ENCODE data around the gene SLIT3.

SLIT3 gene

GRCh38 chr5:169122951-169123350 is 178.0 kb downstream of the SLIT3 start:
- Histone ChIP-seq H3K36me3 (ENCODE audit: control insufficient read depth, insufficient read depth, low read length) (no peaks in the 10 kb centered on the region), H3K27ac (no peak overlapping the region), H3K27me3 (ENCODE audit: control insufficient read depth, insufficient read depth, low read length) (no peaks in the 10 kb centered on the region), H3K9me3 (ENCODE audit: control insufficient read depth, low read length) (no peaks in the 10 kb centered on the region), H3K4me1 (peaks cover 28% of the 10 kb centered on the region), H3K9ac (no peak overlapping the region), H3K79me2 (peaks cover 10% of the 10 kb centered on the region), H2AFZ (no peak overlapping the region), H3K4me2 (ENCODE audit: low read length) (no peak overlapping the region), H3K4me3 (ENCODE audit: low read depth, low read length) (no peak overlapping the region)
- no peak for TF ChIP-seq CTCF (IDR thresholded peaks at IDR 0.05)

DNA sequence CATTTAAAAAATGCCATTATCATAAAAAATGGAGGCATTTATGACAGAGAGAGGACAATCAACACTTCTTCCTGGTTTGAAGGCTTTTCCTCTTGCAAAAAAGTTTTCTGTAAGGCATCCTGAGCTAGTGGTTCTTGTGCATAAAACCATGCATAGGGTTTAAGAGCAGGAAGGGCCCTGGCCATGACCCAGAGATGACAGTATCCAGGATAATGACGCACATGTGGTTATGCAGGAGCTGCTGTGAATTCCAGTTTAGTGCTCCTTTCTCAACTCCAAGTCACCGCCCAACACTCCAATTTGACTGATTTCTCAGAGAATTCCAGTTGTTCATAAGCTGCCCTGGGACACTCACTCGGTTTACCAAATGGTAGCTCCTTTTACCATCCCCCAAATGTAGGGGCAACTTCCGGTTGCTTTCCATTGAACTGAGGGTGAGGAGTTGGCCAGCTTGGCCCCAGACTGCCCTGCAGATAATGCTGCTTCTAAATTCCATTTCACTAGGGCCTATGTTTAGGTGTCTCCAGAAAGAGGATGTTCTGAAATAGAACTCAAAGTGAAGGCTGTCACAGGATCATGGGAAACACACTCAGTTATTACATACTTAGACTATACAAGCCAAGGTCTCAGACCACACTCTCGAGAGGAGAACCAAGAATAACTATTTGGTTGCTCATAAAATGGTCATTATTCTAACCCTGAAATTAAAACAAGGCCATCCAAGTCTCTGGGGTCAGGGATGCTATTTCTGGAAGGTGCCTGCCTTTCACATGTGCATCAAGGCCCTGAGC is 179.1 kb downstream of the SLIT3 start:
- Histone ChIP-seq H3K27me3 (ENCODE audit: control insufficient read depth, insufficient read depth, low read length) (no peaks in the 10 kb centered on the region), H3K27ac (no peak overlapping the region), H3K4me2 (ENCODE audit: low read length) (no peak overlapping the region), H3K9me3 (ENCODE audit: control insufficient read depth, low read length) (no peaks in the 10 kb centered on the region), H2AFZ (no peak overlapping the region), H3K79me2 (peaks cover 17% of the 10 kb centered on the region), H3K4me1 (peaks cover 24% of the 10 kb centered on the region), H3K9ac (no peak overlapping the region), H3K36me3 (ENCODE audit: control insufficient read depth, insufficient read depth, low read length) (no peaks in the 10 kb centered on the region), H3K4me3 (ENCODE audit: low read depth, low read length) (no peak overlapping the region)
- no peak for TF ChIP-seq CTCF (IDR thresholded peaks at IDR 0.05)

GRCh38 chr5:169119288-169120048 is 181.5 kb downstream of the SLIT3 start:
- Histone ChIP-seq H3K9me3 (ENCODE audit: control insufficient read depth, low read length) (no peaks in the 10 kb centered on the region), H3K79me2 (peaks cover 34% of the 10 kb centered on the region), H3K4me1 (peaks cover 10% of the 10 kb centered on the region), H2AFZ (no peak overlapping the region), H3K4me2 (ENCODE audit: low read length) (no peak overlapping the region), H3K4me3 (ENCODE audit: low read depth, low read length) (no peak overlapping the region), H3K36me3 (ENCODE audit: control insufficient read depth, insufficient read depth, low read length) (no peaks in the 10 kb centered on the region), H3K27me3 (ENCODE audit: control insufficient read depth, insufficient read depth, low read length) (no peaks in the 10 kb centered on the region), H3K9ac (no peak overlapping the region), H3K27ac (no peak overlapping the region)
- TF ChIP-seq CTCF (IDR thresholded peaks at IDR 0.05) = no peak

DNA sequence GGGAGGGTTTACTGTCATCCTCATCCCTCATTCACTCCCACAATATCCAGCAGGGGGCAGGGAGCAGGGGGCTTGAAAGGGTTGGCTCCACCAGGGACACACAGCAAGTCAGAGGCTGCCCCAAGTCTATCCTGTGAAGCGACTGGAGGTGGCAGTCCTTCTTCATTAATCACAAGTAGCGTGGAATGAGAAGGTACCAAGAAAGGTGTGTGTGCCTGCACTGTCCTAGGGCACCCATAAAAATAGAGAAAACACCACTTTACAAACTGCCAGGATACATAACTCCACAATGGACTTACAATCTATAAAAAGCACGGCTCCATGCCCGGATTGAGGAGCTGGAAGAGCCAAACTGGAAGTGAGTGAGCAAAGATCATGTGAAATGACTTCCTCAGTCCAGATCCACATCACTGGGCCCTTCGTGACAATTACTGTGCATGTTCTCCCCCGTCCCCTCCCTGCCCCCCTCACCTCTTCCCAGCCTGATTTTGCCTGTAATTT is 183.9 kb downstream of the SLIT3 start:
- Histone ChIP-seq H3K9me3 (ENCODE audit: control insufficient read depth, low read length) (no peaks in the 10 kb centered on the region), H3K27ac (no peak overlapping the region), H3K27me3 (ENCODE audit: control insufficient read depth, insufficient read depth, low read length) (no peaks in the 10 kb centered on the region), H3K4me1 (peaks cover 15% of the 10 kb centered on the region), H3K4me3 (ENCODE audit: low read depth, low read length) (no peak overlapping the region), H3K4me2 (ENCODE audit: low read length) (no peak overlapping the region), H3K79me2 (peaks cover 27% of the 10 kb centered on the region), H3K9ac (no peak overlapping the region), H2AFZ (no peak overlapping the region), H3K36me3 (ENCODE audit: control insufficient read depth, insufficient read depth, low read length) (no peaks in the 10 kb centered on the region)
- TF ChIP-seq CTCF (IDR thresholded peaks at IDR 0.05) = no peak
